ENCODE results near the gene ADGRG1.

ADGRG1 gene

DNA sequence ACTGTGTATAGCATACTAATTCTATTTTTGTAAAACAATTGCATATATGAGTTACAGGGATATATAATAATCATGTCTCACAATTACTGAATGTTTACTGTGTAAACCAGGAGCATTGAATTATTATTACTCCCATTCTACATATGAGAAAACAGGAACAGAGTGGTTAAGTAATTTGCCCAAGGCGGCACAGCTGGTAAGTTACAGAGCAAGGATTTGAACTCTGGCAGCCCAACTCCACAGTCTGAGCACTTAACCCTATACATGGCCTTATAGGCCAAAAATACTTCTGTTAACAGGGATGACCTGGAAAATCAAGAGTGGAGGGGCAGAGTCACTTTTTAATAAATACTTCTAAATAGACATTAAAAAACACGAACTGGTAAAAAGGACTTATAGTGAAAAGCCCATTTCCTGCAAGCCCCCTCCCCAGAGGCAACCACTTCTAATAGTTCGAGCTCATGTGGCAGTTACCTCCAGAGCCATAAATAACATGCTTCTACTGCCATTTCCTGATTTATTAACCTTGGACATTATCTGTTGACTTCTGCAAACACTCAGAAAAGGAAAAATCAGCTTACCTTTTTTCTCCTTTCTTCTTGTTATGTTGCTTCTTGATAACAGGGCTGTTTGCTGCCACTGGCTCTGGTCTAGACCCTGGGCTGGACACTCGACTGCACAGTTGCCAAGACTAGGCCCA lies 22.1 kb upstream of the ADGRG1 start:
- DNase-seq (ENCODE audit: low read depth, low spot score), result no peak

DNA sequence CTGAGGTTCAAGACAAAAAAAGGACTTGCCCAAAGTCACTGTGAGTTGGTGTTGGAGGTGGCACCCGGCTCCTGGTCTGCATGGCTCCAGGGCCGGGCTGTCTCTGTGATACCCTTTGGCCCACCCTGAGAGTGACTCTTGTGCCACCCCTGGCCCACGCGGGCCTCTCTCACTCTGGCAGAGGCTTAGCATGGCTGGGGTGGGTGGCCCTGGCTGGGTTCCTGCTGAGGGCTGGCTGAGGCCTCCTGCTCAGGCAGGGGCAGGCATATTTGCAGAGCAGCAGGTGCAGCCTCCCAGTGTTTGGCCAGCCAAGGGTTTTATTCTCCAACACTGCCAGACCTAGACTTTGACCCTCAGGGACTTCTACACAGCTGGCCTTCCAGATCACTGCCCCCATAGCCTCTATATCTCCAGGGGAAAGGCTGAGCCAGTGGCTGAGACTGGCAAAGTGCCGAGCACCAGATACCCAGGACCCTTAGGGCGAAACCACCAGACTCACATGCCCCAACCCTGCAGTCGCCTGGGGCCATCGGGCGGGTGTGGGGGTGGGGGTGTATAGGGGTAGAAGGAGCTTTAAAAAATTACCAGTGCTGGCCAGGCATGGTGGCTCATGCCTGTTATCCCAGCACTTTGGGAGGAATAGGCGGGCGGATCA lies 21.5 kb upstream of the ADGRG1 start:
- DNase-seq (ENCODE audit: low read depth, low spot score), result no peak

DNA sequence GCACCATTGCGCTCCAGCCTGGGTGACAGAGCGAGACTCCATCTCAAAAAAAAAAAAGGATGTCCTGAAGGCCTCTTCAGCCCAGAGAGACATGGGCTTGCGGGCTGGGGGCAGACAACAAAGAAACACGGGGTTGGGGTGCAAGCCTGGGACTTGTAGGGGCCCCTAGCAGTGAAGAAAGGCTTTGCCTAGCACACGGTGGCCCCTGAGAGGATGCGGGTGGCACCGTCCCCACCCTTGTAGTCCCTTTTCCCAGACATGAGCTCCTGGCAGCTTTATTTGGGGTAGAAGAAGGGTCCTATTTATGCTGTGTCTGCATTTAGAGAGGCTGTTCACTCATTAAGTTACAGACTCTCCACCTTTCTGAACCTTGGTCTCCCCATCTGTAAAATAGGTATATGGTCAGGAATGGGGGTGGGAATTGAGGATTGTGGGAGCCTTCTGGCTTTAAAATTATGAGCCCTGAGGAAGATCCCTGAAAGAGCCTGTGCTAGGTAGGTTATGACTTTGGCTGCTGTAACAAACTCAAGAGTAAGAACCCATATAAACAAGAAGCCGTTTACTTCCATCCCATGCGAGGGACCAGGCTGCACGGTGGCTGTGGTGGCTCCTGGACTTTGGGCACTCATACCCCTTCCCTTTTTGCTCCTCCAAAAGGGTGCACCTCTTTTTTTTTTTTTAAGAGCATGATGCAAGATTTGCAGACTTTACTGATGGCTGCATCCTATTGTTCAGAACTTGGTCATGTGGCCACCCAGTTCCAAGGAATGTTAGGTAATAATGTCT lies 20.6 kb upstream of the ADGRG1 start:
- DNase-seq (ENCODE audit: low read depth, low spot score), result no peak

DNA sequence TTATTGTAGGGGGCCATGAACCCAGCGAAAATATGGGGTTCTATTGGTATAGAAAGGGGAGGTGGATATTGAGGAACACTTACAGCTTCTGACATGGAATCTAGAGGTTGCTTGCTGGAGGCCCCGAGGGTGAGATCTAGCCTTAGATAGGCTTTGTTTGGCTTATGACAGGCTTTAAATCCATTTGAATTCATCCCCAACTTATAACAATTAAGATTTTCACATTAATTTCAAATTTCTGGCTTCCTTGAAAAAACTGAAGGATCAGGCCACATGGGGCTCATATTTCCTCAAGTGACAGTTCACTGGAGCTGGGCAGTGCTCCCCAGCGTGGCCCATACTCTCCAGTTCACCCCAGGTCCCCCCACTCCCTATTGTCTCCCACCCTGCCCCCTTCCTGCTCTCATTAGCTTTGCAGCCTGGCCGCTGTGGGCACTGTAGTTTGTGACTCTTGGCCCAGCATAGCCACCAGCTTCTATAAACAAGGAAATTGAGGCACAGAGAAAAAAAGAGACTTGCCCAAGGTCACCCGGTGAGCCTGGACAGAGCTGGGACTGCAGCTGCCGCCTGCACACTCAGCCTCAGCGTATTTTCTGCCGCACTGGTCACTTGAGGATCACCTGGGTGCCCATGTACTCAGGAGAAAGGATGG lies 19.8 kb upstream of the ADGRG1 start:
- DNase-seq (ENCODE audit: low read depth, low spot score), result no peak

DNA sequence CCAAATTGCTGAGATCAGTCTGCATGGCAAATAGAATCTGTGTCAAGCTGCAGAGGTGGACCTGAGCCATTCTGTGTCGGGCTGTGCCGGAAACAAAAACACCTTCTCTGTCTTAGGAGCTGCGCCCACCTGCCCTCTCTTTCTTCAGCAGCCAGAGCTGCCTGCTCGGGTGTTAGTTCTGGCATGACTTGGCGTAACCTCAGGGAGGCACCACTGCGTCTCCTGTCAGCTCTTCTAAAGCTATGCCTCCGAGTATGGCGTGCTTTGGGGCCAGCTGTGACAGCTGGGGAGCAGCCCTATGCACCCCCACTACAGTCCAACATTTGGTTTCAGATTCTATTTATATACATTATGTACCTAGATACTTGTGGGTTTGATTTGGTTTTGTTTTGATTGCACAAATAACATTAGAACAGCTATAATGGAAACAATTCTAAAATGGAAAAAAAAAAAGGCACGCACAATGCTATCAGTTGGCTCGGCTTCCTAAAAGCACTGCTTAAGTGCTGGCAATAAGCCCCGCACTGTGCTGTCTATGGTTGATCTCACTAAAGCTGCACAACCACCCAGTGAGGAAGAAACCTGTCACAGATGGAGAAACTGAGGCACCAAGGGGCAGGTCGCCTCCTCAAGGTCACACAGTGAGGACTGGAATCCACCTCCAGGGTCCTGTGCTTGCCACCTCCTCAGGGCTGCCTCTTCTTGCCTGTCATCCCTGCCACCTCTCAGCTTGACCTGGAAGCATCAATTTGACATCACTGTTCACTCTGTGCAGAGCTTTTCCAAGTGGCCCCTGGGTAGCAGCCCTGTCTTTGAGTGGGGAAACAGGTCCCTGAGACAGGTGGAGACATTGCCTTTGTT lies 18.7 kb upstream of the ADGRG1 start:
- no peak for DNase-seq (ENCODE audit: low read depth, low spot score)

DNA sequence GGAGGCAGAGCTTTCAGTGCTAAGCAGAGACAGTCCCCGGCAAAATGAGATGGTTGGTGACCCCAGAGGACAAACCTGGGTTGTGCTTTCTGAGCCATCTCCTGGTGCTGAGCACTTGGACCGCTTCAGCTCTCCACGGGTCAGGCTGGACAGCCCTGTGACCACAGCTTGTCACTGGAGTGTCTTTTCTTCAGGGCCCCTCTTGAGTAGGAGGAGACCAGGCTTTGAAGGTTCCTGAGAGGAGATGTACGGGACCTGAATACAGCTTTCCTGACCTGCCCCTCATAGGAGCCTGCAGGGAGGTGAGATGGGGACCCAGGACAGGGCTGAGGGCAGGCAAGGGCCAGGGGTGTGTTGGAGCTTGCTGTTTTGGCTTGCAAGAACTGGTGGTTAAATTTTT lies 17.8 kb upstream of the ADGRG1 start:
- DNase-seq (ENCODE audit: low read depth, low spot score), result no peak

DNA sequence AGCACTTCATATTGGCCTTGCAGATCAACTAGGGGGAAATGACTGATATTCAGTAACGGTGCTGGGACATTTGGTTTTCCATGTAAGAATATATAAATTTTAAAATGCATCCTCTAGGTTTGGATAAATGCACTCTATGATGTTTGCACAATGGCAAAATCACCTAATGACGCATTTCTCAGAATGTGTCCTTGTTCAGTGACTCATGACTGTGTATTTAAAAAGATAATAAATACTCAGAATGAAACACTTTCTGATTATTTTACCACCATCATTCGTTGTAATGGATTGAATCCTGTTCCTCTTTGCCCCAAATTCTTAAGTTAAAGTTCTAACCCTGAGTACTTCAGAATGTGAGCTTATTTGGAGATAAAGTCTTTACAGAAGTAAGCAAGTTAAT lies 17.2 kb upstream of the ADGRG1 start:
- DNase-seq (ENCODE audit: low read depth, low spot score), result no peak

DNA sequence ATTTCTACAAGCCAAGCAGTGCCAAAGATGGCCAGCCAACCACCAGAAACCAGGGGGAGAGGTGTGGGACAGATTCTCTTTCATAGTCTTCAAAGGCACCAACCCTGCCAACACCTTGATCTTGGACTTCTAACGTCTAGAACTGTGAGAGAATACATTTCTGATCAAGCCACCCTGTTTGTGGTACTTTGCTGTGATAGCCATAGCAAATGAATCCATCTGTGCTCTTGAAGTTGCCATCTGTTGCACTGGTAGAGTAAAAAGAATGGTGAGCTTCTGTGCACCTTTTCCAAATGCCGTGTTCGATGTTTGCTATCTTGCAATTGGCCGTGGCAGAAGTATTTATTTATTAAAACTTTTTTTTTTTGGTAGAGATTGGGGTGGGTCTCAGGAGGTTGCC lies 16.7 kb upstream of the ADGRG1 start:
- DNase-seq (ENCODE audit: low read depth, low spot score), result no peak

DNA sequence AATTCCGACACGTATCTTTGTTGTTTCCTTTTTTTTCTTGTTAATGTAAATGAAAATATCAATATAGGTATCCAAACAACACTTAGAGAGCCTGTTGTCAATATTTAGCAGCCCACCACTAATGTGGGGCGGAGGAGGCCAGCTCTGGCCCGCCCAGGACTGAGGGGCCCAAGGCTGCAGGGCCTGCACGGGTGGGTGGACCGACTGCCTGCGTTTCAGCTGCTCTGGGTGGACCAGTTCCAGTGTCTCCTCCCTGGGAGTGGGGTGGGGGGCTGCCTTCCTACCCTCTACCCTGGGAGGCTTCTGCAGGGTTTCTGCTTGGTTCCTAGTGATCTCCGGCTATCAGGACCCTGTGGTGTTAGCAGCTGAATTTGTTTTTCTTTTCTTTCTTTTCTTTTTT lies 15.9 kb upstream of the ADGRG1 start:
- no peak for DNase-seq (ENCODE audit: low read depth, low spot score)

DNA sequence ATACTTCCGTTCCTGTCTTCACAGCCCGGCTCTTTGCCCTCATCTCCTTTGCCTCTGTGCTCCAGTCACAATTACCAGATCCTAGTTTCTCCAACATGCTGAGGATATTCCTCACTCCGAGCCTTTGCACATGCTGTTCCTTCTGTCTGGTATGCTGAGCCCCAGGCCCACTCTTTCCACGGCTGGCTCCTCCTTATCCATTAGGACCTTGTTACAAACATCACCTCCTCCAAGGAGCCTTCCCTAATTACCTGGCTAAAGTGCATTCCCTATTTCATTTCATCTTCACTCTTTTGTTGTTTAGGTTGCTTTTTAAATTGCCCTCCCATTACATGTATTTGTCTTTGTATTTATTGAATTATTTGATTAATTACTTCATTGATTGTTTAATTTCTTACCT lies 14.9 kb upstream of the ADGRG1 start:
- DNase-seq (ENCODE audit: low read depth, low spot score), result no peak

DNA sequence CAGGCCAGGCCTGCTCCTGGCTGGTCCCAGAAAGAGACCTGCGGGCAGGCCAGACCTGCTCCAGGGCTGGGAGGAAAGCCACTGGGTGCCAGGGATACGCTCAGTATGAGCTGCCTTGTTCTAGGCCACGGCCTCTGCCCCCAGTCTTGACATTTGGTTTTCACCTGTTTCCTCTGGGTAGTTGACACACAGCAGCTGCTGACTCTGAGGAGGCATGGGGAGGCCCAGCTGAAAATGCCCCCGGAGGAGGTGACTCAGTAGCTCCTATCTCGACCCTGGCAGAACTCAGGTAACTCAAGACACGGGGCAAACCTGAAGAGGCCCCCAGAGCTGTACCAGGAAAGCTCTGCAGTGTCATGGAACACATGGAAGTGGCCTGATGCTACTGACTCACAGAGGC lies 13.9 kb upstream of the ADGRG1 start:
- no peak for DNase-seq (ENCODE audit: low read depth, low spot score)

DNA sequence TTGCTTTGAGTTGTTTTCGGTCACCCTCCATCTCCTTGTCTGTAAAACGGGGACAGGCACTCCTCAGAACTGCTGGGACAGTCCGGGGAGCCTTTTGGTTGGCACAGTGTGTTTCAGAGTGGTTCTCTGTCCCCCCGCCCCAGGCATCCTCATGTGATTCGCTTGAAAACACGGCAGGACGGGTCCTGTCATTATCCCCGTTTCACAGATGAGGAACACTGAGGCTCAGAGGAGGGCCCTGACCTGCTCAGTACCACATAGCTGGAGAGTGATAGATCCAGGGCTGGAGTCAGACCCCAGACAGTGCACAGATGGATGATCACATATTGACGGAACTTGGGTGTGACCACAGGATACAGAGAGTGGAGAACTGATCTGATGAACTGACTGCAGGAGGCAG lies 13.5 kb upstream of the ADGRG1 start:
- DNase-seq (ENCODE audit: low read depth, low spot score), result no peak

DNA sequence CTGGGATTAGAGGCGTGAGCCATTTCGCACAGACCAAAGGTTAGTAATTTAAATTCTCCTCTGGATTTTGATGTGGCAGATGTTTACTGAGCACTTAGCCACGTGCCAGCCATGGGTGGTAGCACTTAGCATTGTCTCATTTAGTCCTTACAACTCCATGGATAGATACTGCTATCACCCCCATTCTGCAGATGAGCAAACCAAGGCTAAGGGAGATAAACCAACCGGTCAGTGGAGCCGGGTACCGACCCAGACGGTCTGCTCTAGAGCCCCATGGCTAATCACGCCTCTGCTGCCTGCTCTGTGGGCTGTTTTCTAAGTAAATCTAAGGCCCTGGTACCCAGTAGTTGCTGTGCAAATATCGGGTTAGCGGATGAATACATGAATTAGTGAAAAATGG lies 12.6 kb upstream of the ADGRG1 start:
- no peak for DNase-seq (ENCODE audit: low read depth, low spot score)

DNA sequence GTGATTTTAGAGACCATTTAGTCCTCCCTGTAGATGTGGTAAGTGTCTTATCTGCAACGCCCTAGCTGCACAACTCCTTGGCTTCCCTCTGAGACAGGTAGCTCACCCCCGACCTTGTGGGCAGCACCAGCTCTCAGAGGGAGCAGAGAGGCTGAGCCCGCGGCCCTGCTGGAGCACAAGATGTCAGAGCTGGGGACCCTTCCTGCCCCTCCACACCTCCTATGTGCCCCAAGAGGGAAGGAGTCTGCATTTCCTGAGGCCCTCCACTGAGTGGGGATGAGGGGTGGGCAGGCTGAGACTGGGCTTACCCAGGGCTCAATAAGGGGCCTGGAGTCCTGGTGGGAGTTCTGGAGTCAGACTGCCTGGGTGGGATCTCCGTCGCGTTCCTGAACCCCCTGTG lies 12.2 kb upstream of the ADGRG1 start:
- DNase-seq (ENCODE audit: low read depth, low spot score), result no peak

DNA sequence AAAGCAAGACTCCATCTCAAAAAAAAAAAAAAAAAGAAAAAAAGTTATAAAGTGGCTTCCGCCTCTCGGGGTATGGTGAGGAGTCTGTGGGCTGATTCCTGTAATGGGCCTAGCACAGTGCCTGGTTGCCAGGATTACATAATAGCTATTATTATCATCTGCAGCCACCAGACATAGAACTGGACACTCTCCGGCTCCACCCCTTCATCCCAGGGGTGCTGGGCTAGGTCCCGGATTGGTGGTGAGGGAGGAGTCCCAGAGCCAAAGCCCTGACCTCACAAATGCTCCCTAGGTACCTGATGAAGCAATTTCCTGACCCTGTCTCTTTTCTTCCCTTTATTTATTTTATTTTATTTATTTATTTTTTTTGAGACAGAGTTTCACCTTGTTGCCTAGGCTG lies 11.6 kb upstream of the ADGRG1 start:
- DNase-seq (ENCODE audit: low read depth, low spot score), result no peak

DNA sequence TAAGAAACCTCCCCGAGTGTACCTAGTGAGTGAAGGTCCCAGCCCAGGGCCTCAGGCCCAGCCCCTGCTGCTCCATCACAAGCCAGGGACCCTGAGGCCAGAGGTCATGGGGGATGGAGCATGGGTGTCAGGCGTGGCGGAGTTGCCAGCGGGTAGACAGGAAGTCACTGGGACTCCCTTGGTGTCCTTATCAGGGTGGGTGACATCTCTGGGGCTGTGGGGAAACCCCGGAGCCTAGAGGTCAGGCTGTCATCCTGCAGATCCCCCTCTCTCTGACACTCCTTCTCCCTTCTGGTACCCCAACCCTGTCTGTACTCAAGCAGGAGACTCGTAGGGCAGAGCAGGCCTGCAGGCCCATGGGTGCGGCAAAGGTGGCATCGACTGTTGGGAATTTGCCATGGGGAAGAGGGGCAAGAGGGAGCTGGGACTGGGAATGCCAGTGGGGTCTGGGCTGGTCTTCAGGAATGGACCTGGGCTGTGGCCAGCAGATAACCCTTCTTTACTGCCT lies 10.8 kb upstream of the ADGRG1 start:
- DNase-seq (ENCODE audit: low read depth, low spot score), result no peak

DNA sequence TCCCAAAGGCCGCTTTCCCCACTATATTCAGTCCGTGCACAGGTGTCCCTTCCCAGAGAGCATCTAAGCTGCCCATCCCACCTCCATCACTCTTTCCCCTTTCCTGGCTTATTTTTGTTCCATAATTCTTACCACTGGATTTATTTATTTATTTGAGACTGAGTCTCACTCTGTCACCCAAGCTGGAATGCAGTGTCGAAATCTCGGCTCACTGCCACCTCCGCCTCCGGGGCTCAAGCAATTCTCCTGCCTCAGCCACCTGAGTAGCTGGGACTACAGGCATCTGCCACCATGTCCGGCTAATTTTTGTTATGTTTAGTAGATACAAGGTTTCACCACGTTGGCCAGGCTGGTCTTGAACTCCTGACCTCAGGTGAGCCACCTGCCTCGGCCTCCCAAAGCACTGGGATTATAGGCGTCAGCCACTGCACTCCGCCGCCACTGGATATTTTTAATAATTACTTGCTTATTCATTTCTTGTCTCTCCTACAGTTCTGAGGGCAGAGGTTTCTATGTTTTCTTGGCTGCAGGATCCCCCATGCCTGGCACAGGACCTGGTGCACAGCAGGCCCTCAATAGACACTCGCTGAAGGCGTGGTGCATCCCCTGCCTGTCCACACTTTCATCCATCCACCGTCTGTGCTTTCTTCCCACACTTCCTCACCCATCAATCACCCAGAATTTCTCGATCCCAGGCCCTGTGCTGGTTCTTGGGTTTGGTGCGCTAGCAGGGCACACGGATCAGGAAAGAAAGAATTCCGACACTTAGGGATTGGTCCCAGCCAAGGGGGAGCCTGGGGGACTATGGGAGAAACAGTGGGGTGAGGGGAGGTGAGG lies 9.9 kb upstream of the ADGRG1 start:
- DNase-seq (ENCODE audit: low read depth, low spot score), result no peak

DNA sequence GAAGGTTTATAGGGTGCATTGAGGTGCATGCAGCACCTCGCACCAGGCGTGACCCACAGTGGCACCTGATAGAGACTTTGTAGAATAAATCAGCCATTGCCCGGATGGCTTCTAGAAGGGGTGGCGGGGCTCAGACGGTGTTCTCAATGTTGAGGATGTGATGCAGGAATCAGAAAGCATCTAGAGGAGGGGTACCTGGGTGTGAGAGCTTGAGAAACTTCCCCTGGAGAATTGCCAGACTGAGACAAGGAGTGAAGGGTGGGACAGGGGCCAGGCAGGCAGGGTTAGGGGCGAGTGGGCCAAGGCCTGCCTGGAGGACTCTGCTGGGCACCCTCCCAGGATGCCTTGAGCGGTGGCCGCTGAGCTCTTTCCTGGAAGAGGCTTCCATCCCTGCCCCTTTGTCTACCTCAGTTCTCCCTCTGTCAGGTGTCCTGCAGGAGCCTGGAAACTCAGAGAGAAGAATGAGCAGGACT lies 9.3 kb upstream of the ADGRG1 start:
- DNase-seq (ENCODE audit: low read depth, low spot score), result no peak

DNA sequence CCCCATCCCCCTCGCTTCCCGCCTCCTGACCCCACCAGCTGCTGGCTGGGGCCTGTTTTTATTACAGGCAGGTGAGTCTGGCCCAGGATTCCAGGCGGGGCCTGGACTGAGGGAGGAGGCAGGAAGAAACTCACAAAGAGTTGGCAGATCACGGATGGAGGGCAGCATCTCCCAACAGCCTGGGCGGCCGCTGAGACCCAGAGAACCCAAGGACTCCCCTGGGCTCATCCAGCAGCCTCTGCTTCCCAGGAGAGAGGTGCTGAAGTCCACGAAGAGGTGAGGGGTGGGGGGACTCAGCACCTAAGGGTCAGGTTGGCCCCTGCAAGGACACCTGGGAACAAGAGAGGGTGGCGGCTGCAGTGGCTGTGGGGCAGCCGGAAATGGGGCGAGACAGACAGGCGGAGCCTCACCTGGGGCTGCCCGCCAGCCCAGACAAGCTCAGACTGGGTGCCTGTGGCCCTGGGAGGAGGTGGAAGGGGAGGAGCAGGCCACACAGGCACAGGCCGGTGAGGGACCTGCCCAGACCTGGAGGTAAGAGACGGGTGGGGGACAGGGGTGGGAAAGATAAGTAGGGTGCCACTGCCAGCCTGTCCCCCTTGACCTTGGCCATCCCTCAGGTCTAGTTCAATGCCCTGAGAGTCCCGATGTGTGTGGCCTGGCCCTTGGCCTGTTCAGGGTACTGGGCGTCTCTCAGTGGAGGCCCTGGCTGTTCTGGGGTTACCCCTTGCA lies 8.7 kb upstream of the ADGRG1 start:
- no peak for DNase-seq (ENCODE audit: low read depth, low spot score)
